GM18870 (cell line): Measurements from ENCODE around the gene PARD3B.

Experiments
- ATAC-seq: cut with Tn5 transposase; IDR thresholded peaks from one replicate; pipeline ENCODE4 v1.9.1; 2021; ENCODE audit warnings: moderate library complexity; ENCODE audit not compliant: unreplicated experiment

Gene PARD3B

DNA sequence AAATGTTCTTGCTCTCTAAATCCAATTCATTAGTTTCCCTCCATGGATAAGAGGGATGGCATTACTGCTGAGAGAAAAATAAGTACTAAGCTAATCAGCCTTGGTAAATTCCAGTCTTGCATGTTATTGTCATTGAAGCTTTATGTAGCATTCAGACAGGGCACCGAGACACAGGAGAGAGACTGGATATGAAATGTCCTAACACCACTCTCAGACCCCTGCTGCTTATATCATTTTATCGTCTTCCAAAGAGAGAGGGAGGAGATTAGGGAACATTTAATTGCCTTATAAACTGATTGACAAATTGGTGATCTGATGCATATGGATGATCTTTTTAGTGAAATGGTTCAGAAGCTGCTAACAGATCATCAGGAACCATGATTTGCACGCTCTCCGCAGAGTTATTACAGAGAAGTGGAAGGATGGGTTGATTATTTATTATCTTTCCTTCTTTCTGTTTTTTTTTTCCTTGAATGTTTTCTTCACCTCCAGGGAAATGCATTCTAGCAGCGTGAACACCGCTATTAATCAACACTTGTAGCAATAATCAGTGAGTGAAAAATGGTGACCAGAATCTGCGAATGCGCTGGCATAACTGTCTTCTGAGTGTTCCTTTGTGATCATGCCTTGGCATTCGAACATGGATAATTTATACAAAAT, 986.3 kb downstream of the PARD3B start:
- no peak for ATAC-seq

DNA sequence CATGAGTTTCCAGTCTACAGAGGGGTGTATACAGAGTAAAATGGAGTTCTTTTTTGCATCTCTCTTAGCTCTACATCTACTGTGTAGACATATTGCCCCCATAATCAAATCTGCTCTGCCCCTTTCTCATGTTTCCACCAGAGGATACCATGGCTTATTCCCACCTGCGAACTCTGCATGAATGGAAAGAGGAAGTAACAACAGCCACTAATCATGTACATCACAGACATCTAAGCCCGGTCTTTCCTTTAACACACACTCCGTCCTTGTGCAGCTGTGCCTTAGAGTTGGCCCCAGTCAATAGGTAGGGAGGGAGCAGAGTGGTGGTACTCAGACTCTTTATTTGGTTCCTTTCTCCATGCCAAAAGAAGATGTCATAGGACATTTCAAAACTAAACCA, 989.7 kb downstream of the PARD3B start:
- ATAC-seq, result no peak

- no peak for ATAC-seq
Measured at GRCh38 chr2:205539603-205540002, 994.3 kb downstream of the PARD3B start.

- ATAC-seq, result no peak
Measured at GRCh38 chr2:205540036-205540435, 994.8 kb downstream of the PARD3B start.

DNA sequence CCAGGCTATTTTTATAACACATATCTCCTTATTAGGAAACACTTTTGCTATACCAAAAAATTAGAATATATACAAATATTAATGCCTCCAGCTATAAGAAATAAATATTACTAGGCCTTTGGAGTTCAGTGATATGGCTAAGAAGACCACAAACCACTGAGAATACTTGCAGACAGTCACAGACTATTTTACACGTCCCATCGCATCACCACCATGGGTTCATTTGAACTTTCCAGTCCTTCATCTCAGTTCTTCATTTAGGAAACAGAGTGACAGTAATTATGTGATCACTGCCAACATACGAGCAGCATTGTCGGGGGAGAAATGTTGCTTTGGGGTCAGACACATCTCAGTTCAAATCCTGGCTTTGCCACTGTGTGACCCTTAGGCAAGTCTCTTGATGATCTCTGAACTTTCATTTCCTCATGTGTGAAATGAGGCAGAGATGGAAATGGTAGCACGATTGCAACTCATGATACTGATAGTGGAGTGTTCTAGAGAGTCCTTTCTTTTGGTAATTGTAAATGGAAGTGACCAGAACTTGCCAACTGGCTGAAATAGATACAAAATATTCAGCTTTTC, 998.1 kb downstream of the PARD3B start:
- ATAC-seq, result no peak

DNA sequence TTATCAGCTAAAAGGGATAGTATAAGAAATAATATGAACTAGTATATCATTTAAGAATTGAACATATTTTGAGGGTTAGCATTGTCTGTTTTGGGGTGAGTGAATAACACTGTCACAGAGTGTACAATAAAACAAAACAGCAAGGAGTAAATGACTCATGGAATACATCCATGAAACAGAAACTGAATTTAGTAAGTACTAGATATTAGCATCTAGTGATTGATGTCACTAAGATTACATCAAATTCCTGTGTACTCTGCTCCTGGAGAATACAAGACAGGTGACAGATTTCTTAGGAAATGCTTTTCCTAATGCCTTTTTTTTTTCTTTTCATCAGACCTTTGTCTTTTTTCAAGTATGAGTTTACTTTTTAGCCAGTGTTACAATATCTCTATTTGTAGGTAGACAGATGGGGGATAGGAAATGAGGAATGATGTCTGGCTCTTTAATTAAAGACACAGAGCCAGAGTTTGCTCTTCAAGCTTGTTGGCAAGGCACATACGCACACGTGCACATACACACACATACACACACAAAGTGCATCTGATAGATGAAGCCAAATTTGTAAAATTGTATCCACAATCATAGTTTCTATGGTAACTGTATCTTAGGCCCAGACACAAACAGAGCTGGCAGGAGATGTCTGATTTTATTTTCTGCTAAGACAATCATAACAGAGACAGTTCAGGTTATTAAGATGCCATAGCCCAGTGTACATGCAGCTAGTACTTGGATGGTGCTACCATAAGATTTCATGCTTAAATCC, 998.8 kb downstream of the PARD3B start:
- no peak for ATAC-seq

GRCh38 chr2:205545971-205546816, 1000.9 kb downstream of the PARD3B start:
- ATAC-seq, result no peak

DNA sequence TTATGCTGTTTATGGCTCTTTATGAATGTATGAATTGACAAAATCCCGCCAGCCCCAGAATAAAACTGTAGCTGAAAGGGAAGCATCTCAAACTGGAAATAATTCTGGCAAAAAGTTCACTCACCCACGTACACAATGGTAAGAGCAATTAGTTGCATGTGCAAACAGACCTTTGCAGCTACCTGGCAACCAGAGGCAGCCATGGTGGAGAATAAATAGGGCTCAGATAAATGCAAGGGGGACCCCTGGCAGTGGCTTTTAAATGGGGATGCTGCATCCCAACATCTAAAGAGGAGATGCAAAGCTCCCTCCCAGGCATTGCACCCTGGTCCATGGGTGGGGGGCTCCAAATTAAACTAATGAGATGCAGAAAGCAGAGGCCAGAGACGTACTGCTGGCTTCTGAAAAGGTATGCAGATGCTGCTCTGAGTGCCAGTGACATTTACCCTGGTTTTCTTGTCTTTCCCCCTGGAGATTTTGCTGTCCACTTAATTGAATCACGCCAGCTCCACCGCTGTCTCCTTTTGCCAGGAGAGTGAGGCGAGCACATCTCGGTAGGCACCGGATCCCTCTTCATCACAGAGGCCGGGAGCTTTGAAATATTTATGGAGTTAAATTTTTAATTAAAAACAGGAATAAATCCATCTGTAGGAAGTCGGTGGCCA, 1010.4 kb downstream of the PARD3B start:
- ATAC-seq, result no peak

DNA sequence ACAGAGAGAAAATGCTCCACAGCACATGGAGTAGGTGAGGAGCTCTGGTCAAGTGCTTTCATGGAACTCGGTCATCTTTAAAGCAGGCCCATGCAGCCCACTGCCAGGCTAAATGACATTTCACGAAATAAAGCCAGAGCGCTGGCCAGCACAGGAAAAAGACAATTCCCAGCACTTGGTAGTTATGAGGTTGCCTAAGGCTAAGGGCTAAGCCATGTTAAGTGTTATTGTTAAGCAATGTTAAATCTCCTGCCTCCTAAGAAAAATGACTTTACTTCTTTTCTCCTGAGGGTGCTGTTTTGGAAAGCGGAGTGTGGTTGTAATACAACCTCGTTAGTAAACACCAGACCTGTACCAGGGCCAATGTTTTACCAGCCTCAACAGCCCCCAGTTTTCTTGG, 1011.1 kb downstream of the PARD3B start:
- ATAC-seq, result no peak

- no peak for ATAC-seq
Measured at GRCh38 chr2:205556841-205557539, 1011.7 kb downstream of the PARD3B start.

GRCh38 chr2:205557873-205558272, 1012.6 kb downstream of the PARD3B start:
- ATAC-seq, result no peak

- ATAC-seq, result no peak
Measured at GRCh38 chr2:205561441-205561840, 1016.2 kb downstream of the PARD3B start.

- no peak for ATAC-seq
Measured at GRCh38 chr2:205563646-205564045, 1018.4 kb downstream of the PARD3B start.

DNA sequence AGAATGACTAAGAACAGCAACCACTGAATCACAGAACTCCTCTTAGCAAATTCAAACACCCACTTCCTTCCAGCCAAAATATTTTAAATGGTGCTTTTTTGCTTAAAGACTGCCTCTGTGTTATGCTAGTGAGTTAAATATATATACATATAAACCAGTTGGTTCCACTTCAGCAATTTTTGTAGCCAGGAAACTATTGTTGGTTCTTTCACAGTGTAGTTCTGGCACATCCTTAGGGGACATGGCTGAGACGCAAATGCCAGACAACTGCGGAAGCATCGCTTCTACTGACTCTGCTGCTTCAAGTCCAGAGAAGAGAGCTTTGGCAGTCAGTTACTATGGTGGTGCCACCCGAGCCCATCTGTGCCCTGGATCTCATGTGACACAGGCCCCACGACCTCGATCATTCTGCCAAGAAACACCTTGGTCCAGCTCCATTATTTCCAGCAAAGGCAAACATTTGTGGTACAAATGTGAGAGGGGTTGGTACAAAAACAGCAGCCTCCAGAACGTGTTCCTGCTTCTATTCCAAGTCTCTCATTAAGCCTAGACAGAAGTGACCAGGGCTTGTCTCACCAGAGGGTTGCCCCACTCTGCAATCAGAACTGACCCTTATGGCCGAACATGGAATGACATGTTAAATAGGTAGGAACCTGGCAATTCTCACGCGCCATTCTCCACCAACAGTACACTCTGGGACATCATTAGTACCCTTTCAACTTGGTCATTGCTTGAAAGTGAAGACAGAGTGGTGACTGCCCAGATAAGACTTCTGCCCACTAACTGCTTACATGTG, 1019.3 kb downstream of the PARD3B start:
- no peak for ATAC-seq

DNA sequence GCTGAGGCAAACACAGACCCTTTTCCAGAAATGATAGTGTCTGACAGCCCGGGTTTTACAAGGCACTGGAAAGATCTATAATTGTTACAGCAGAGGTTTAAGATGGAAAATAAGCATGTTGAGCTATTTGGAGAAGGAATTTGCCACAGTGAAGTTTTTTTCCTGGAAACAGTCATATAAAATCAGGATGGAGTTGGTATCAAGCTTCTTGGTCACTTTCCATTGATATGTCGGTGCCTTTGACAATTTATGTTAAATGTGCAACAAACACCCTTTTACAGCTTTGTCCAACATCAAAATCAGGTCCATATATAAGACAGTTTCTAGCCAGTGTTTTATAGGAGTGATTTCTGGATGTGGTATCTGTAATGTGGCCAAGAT, 1019.9 kb downstream of the PARD3B start:
- ATAC-seq, result no peak

DNA sequence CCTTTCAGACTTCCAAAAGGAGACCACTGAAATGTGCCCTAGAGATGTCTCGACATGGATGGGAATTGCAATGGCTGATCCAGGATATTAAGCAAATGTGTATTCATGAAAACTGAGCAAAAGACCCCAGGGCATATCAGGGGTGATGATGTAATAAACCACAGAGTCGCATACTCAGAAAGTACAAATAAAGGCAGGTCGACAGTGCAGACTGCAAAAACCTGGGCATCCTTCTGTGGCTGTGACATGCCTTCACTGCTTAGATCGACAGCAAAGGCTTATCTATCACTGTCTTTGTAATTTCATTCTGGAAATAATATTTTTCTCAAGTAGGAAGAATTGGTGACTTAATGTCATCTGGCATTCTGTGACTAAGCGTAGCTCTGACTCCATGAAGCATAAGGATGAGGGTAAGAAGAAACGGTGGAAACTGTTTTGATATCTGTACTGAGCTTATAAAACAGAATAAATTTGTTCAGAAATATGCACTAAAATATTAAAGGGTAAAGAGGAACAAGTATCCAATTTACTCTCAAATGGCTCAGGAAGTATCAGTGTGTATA, 1021.4 kb downstream of the PARD3B start:
- ATAC-seq, result no peak

- ATAC-seq, result no peak
Measured at GRCh38 chr2:205568620-205569019, 1023.3 kb downstream of the PARD3B start.

GRCh38 chr2:205570648-205571047, 1025.4 kb downstream of the PARD3B start:
- no peak for ATAC-seq

- ATAC-seq, result no peak
Measured at GRCh38 chr2:205571360-205571959, 1026.2 kb downstream of the PARD3B start.
